ENCODE results near the gene HEY2.

HEY2 gene

GRCh38 chr6:125732398-125732797, 17.0 kb upstream of the HEY2 start:
- Mint-ChIP-seq H3K36me3 (ENCODE audit: low read depth) (no peaks in the 10 kb centered on the region), H3K9me3 (no peaks in the 10 kb centered on the region), H3K27ac (no peak overlapping the region), H3K27me3 (ENCODE audit: low read depth) (peaks cover 45% of the 10 kb centered on the region), H3K4me1 (ENCODE audit: low read depth) (no peaks in the 10 kb centered on the region), H3K4me3 (no peak overlapping the region)
- no peak for DNase-seq (ENCODE audit: low spot score)

DNA sequence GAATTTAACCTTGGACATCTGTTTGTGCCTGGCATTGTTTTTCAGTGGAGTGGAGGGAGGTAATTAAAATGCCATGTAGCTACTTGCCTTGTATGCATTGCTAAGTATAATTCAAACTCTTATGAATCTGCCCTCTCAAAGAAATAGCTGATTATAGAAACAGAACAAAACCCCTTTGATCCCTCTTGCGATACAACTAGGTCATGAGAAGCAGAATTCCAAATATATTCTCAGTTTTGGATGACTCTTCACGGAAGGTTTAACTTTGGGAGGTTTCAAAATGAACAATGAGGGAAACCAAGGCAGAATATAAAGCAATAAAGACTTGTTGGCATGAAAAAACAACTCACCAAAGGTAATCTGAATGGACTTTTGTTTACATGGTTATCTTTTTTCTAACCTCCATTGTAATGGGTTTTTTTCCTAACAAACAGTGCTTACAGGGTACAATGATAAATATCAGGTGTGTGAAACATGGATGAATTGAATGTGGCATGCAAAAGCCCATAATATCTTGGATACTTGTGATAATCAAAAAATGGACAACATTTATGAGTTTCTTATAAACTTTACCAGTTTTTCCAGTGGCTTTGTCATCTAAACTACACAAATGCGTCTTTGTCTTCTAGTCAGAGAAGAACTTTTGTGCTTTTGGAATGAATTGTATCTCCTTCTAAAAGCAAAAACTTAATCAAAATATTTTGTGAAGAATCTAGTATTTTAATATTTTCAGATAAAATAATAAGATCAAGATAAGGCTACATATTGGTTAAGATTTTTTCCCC, 15.7 kb upstream of the HEY2 start:
- Mint-ChIP-seq H3K27me3 (ENCODE audit: low read depth) (peaks cover 39% of the 10 kb centered on the region), H3K4me3 (no peak overlapping the region), H3K27ac (no peak overlapping the region), H3K4me1 (ENCODE audit: low read depth) (no peaks in the 10 kb centered on the region), H3K9me3 (no peaks in the 10 kb centered on the region), H3K36me3 (ENCODE audit: low read depth) (no peaks in the 10 kb centered on the region)
- DNase-seq (ENCODE audit: low spot score) = no peak

DNA sequence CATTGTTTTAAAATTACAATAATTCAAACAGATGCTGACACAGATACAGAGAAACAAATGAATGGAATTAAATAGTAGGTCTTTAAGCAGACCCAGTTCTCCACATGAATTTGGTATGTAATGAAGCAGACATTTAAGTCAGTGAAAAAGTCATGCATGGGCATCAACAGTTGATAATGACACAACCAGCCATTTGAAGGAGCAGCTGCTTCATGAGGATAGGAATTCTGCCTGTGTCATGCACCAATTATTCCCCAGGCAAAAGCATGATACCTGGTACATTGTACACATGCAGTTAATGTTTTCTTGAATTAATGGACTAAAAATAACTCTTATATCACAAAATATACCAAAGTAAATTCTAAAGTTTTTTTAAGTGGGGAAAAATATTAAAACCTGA, 11.2 kb upstream of the HEY2 start:
- no peak overlapping the region for H3K27ac Mint-ChIP-seq
- peaks cover 49% of the 10 kb centered on the region for H3K27me3 Mint-ChIP-seq (ENCODE audit: low read depth)
- H3K9me3 Mint-ChIP-seq = no peaks in the 10 kb centered on the region
- H3K4me1 Mint-ChIP-seq (ENCODE audit: low read depth) = no peaks in the 10 kb centered on the region
- no peaks in the 10 kb centered on the region for H3K36me3 Mint-ChIP-seq (ENCODE audit: low read depth)
- DNase-seq (ENCODE audit: low spot score) = no peak
- no peak overlapping the region for H3K4me3 Mint-ChIP-seq

DNA sequence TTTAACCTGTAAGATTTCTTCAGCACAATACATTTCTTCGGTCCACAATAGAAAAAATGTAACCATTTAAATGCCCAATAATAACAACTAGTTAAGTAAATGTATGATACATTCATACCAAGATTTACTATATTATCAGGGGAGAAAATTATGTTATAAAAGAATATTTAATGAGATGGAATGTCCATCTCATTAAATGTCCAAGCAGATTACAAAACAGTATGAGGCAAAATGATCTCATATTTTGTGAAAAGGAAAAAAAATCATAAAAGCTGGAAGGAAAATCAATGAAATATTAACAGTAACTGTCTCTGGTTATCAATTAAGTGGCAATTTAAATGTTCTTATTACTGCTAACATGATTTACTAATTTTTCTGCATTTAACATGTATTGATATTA, 10.1 kb upstream of the HEY2 start:
- Mint-ChIP-seq H3K4me1 (ENCODE audit: low read depth) (no peaks in the 10 kb centered on the region), H3K4me3 (no peak overlapping the region), H3K27ac (no peak overlapping the region), H3K27me3 (ENCODE audit: low read depth) (peaks cover 51% of the 10 kb centered on the region), H3K9me3 (no peaks in the 10 kb centered on the region), H3K36me3 (ENCODE audit: low read depth) (no peaks in the 10 kb centered on the region)
- no peak for DNase-seq (ENCODE audit: low spot score)

- Mint-ChIP-seq H3K36me3 (ENCODE audit: low read depth) (no peaks in the 10 kb centered on the region), H3K4me3 (no peak overlapping the region), H3K27me3 (ENCODE audit: low read depth) (peaks cover 56% of the 10 kb centered on the region), H3K4me1 (ENCODE audit: low read depth) (peaks cover 7% of the 10 kb centered on the region), H3K9me3 (no peaks in the 10 kb centered on the region), H3K27ac (no peak overlapping the region)
- no peak for DNase-seq (ENCODE audit: low spot score)
Measured at GRCh38 chr6:125741336-125741735, 8.1 kb upstream of the HEY2 start.

DNA sequence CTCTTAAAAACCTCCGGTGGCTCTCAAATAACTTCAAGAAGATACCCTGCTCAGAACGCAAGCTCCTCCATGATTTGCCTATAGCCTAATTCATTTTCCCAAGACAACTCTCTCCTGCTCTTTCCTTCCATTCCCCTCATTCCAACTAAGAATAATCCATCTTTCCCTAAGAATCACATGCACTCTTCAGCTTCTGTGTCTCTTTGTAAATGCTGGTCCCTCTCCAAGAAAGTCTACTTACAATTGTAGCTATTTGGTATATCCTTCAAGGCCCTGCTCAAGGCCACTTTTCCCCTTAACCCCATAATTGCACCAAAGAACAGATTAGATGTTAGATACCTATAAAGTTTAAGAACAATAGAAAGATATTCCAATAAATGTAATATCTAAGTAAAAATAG, 7.4 kb upstream of the HEY2 start:
- Mint-ChIP-seq H3K27ac (no peak overlapping the region), H3K4me1 (ENCODE audit: low read depth) (peaks cover 14% of the 10 kb centered on the region), H3K36me3 (ENCODE audit: low read depth) (peaks cover 4% of the 10 kb centered on the region), H3K4me3 (no peak overlapping the region), H3K27me3 (ENCODE audit: low read depth) (peaks cover 57% of the 10 kb centered on the region), H3K9me3 (no peaks in the 10 kb centered on the region)
- no peak for DNase-seq (ENCODE audit: low spot score)

DNA sequence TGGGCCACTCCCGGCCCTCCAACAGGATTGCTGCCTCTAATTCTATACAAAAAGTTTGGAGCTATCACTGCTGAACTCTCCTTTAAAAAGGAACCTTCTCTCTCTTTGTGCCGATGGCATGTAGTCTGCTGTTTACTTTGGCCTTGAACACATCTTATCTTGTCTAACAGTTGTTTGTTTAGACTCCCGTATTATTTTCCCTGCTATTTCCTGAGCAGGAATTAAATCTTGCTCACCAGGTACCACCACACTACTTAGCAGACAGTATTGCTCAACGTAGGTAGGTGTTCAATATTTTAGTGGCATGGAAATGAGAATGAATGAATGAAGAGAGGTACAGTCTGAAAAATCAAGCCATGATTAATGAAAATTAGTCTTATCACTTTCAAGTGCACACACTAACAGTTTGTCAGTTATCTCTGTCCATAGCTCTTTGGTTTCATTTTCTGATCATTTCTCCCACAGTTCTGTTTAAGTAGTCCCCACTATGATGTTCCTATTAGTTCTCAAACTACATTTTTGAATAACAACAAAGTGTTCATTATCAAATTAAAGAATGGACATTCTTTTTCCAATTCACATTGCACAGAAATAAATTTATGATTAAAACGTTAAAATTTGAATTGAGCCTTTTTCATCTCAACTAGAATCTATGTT, 6.8 kb upstream of the HEY2 start:
- no peak for DNase-seq (ENCODE audit: low spot score)
- H3K9me3 Mint-ChIP-seq = no peaks in the 10 kb centered on the region
- H3K4me3 Mint-ChIP-seq = no peak overlapping the region
- peaks cover 4% of the 10 kb centered on the region for H3K36me3 Mint-ChIP-seq (ENCODE audit: low read depth)
- peaks cover 18% of the 10 kb centered on the region for H3K4me1 Mint-ChIP-seq (ENCODE audit: low read depth)
- H3K27me3 Mint-ChIP-seq (ENCODE audit: low read depth) = peaks cover 59% of the 10 kb centered on the region
- no peak overlapping the region for H3K27ac Mint-ChIP-seq

- DNase-seq (ENCODE audit: low spot score) = no peak
- Mint-ChIP-seq H3K4me3 (no peak overlapping the region), H3K36me3 (ENCODE audit: low read depth) (peaks cover 4% of the 10 kb centered on the region), H3K27me3 (ENCODE audit: low read depth) (peaks cover 67% of the 10 kb centered on the region), H3K27ac (no peak overlapping the region), H3K9me3 (no peaks in the 10 kb centered on the region), H3K4me1 (ENCODE audit: low read depth) (peaks cover 25% of the 10 kb centered on the region)
Measured at GRCh38 chr6:125743604-125744003, 5.8 kb upstream of the HEY2 start.

DNA sequence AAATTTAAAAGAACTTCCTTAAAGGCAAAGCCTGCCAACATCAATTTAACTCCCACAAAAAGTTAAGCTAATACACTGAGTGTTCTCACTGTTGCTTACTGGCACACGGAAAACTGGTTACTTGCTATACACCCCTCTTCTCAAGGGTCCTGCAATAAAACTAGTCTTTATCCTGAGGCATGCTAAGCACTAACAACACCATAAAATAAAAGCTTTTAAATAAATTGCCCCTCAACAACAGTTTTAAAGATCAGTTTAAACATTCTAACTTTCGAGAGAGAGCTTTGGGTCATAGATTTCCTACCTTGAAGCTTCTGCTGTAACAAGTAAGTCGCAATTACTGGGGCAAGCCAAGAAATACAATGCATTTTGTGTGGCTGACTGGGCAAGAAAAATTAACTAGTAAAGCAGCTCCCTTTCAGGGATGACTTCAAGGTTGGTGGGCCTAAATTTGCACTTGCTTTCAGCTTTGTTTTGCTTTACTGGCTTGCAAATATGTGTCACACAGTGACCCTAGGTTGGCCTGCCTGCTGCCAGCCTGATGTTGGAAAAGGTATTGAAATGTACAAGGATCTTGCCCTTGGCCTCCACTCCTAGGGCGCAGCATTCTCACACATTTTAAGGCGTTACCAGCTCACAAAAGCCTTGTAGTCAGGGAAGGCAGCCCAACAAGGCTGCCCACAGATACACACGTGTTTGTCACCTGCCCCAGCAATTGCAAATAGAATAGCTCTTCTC, 4.0 kb upstream of the HEY2 start:
- DNase-seq (ENCODE audit: low spot score) = no peak
- H3K4me1 Mint-ChIP-seq (ENCODE audit: low read depth) = peaks cover 35% of the 10 kb centered on the region
- peaks cover 4% of the 10 kb centered on the region for H3K36me3 Mint-ChIP-seq (ENCODE audit: low read depth)
- H3K4me3 Mint-ChIP-seq = no peak overlapping the region
- peaks cover 71% of the 10 kb centered on the region for H3K27me3 Mint-ChIP-seq (ENCODE audit: low read depth)
- no peak overlapping the region for H3K27ac Mint-ChIP-seq
- H3K9me3 Mint-ChIP-seq = no peaks in the 10 kb centered on the region

GRCh38 chr6:125746019-125746414, 3.4 kb upstream of the HEY2 start:
- peaks cover 4% of the 10 kb centered on the region for H3K36me3 Mint-ChIP-seq (ENCODE audit: low read depth)
- no peak overlapping the region for H3K27ac Mint-ChIP-seq
- DNase-seq (ENCODE audit: low spot score) = no peak
- no peaks in the 10 kb centered on the region for H3K9me3 Mint-ChIP-seq
- H3K4me1 Mint-ChIP-seq (ENCODE audit: low read depth) = peaks cover 38% of the 10 kb centered on the region
- H3K27me3 Mint-ChIP-seq (ENCODE audit: low read depth) = peaks cover 75% of the 10 kb centered on the region
- H3K4me3 Mint-ChIP-seq = peak overlapping the region; percentile 87

- peak overlapping the region; percentile 38 for H3K27ac Mint-ChIP-seq
- peak overlapping the region; percentile 87 for H3K4me3 Mint-ChIP-seq
- H3K27me3 Mint-ChIP-seq (ENCODE audit: low read depth) = peaks cover 79% of the 10 kb centered on the region
- no peaks in the 10 kb centered on the region for H3K9me3 Mint-ChIP-seq
- peak; percentile 64 for DNase-seq (ENCODE audit: low spot score)
- peaks cover 4% of the 10 kb centered on the region for H3K36me3 Mint-ChIP-seq (ENCODE audit: low read depth)
- peaks cover 38% of the 10 kb centered on the region for H3K4me1 Mint-ChIP-seq (ENCODE audit: low read depth)
Measured at GRCh38 chr6:125746731-125747588, 2.5 kb upstream of the HEY2 start.

DNA sequence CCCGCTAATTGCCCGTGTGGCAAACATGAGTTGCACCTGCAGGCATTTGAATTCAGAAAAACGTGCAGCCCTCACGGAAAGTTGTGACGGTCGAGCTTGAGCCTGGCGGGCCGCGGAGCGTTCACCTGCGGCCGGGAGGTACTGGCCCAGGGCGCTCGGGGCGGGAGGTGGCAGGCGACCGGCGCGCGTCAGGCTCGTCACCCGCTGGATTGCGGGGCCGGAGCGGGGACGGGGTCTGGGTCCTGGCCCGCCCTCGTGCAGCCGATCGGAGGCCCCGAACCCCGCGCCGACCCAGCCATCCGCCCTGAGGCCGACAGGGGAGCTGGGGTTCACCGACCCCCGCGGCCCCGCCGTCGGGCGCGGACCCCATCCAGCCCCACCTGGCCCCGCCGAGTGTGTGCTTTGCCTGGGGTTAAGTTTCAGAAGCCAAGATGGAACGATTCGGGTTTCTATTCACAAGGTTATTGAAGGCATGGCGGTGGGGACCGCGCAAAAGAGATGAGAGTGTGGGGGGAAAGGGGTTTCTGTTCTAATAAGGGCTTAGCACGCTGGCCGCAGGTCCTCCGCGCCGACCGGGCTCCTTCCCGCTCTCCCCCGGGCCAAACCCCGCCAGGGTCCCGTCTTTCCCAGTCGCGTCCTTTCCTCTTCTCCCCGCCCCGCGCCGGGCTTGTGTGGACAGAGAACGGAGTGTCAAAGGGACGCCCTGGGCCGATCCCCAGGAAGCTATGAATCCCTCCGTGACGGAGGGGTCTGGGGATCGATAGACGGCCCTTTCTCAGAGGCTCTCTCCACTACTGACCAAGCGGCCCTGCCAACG, 1.6 kb upstream of the HEY2 start:
- Mint-ChIP-seq H3K4me3 (peak overlapping the region; percentile 87), H3K36me3 (ENCODE audit: low read depth) (peaks cover 4% of the 10 kb centered on the region), H3K4me1 (ENCODE audit: low read depth) (peaks cover 39% of the 10 kb centered on the region), H3K27me3 (ENCODE audit: low read depth) (peaks cover 78% of the 10 kb centered on the region), H3K27ac (no peak overlapping the region), H3K9me3 (no peaks in the 10 kb centered on the region)
- DNase-seq (ENCODE audit: low spot score) = peak; percentile 21

Data from T-helper 2 cell treated with Interferon-gamma antibody and Interleukin-4, amounts not matched to agents 5 μg/mL and 100 μg/mL, for 36 hours (primary cell).